ENCODE data around the gene MGAT3. TPM values are rescaled to one million over a fixed set of nuclear protein-coding genes. Genes with fewer than 3 reads are reported as not detected.

MGAT3 gene
- polyA plus RNA-seq, 3 donors = 3.0 to 17.9 (median 3.5) TPM

- 53 to 62% (median 59%) methylated on average over 17 of the region's 17 CpGs for WGBS, 3 donors
- H3K27ac ChIP-seq (ENCODE audit: low read depth, low read length) = no peak overlapping the region
Measured at GRCh38 chr22:39529487-39529851, 72.7 kb downstream of the MGAT3 start.

- WGBS, 3 donors = 75 to 83% (median 77%) methylated on average over 6 of the region's 6 CpGs
- no peak overlapping the region for H3K27ac ChIP-seq (ENCODE audit: low read depth, low read length)
Measured at GRCh38 chr22:39530116-39530515, 73.3 kb downstream of the MGAT3 start.

GRCh38 chr22:39530692-39531331, 74.0 kb downstream of the MGAT3 start:
- WGBS, 3 donors = 33 to 42% (median 38%) methylated on average over 9 of the region's 9 CpGs
- no peak overlapping the region for H3K27ac ChIP-seq (ENCODE audit: low read depth, low read length)

- peak within 1 kb of the TSS; percentile 49 for H3K27ac ChIP-seq (ENCODE audit: low read depth, low read length)
- 0% methylated on average over 65 to 67 of the region's 67 CpGs for WGBS, 3 donors
Measured at GRCh38 chr22:39532215-39533073, 75.6 kb downstream of the MGAT3 start, which contains the start of gene RPS19BP1. Gene RPS19BP1, minus strand, starts transcription at chr22:39532748. Its CDS starts 10 bp downstream, at chr22:39532738.

- no peak overlapping the region for H3K27ac ChIP-seq (ENCODE audit: low read depth, low read length)
- 79 to 84% (median 80%) methylated on average over 12 of the region's 12 CpGs for WGBS, 3 donors
Measured at GRCh38 chr22:39534092-39534506, 77.3 kb downstream of the MGAT3 start.

GRCh38 chr22:39534591-39535356, 78.0 kb downstream of the MGAT3 start:
- no peak overlapping the region for H3K27ac ChIP-seq (ENCODE audit: low read depth, low read length)
- 7 to 9% (median 8%) methylated on average over 38 to 41 of the region's 41 CpGs for WGBS, 3 donors

GRCh38 chr22:39535357-39535725, 78.5 kb downstream of the MGAT3 start:
- WGBS, 3 donors = 34 to 46% (median 40%) methylated on average over 13 of the region's 13 CpGs
- no peak overlapping the region for H3K27ac ChIP-seq (ENCODE audit: low read depth, low read length)

- WGBS, 3 donors = 84 to 86% (median 84%) methylated on average over 15 of the region's 15 CpGs
Measured at GRCh38 chr22:39535831-39536449, 79.1 kb downstream of the MGAT3 start.

GRCh38 chr22:39536711-39537110, 79.9 kb downstream of the MGAT3 start:
- no peak overlapping the region for H3K27ac ChIP-seq (ENCODE audit: low read depth, low read length)
- 55 to 72% (median 65%) methylated on average over 8 of the region's 8 CpGs for WGBS, 3 donors

More at GRCh38 chr22:39535831-39536449, 79.1 kb downstream of the MGAT3 start:
- H3K27ac ChIP-seq (ENCODE audit: low read depth, low read length) = no peak overlapping the region

- no peak overlapping the region for H3K27ac ChIP-seq (ENCODE audit: low read depth, low read length)
- WGBS, 3 donors = 50 to 65% (median 54%) methylated on average over 2 of the region's 2 CpGs
Measured at GRCh38 chr22:39537975-39538374, 81.2 kb downstream of the MGAT3 start.

Other genes with a start within 250 kb of the MGAT3 start
- gene PDGFB, start 212.0 kb upstream of the MGAT3 start, polyA plus RNA-seq = 10 to 100 TPM in 2 of 3 donors, 1 to 10 TPM in 1; 5.4 to 23.5 (median 18.0) TPM
- gene RPL3, start 137.4 kb upstream of the MGAT3 start, polyA plus RNA-seq = 1,000 to 10,000 TPM; 3,176 to 4,324 (median 3,855) TPM
- 10 to 100 TPM in 2 of 3 donors, 1 to 10 TPM in 1; 7.9 to 13.0 (median 12.6) TPM for gene SYNGR1, start 107.0 kb upstream of the MGAT3 start, polyA plus RNA-seq
- 10 to 100 TPM; 11.0 to 15.0 (median 14.2) TPM for gene TAB1, start 57.2 kb upstream of the MGAT3 start, polyA plus RNA-seq
- 10 to 100 TPM in 1 of 3 donors, 1 to 10 TPM in 2; 7.8 to 25.7 (median 9.9) TPM for gene MIEF1, start 45.3 kb downstream of the MGAT3 start, polyA plus RNA-seq
- 100 to 1,000 TPM; 454 to 688 (median 547) TPM for gene ATF4, start 63.5 kb downstream of the MGAT3 start, polyA plus RNA-seq
- gene RPS19BP1, start 75.7 kb downstream of the MGAT3 start, polyA plus RNA-seq = 100 to 1,000 TPM; 123 to 166 (median 153) TPM
- gene CACNA1I, start 113.7 kb downstream of the MGAT3 start, polyA plus RNA-seq = under 1 TPM in 2 of 3 donors, not detected in 1; 0.08 to 0.13 TPM

All from adipose tissue (tissue), 3 donors.